GM12878 (cell line): ENCODE data around the gene ZNF652. TPM values are rescaled to one million over a fixed set of nuclear protein-coding genes. Genes with fewer than 3 reads are reported as not detected.

Experiments used
- ATAC-seq: fragments of 200-7000 bp; cut with Tn5 transposase; 3 replicates; pipeline ENCODE4 v1.9.1; 2020; ENCODE audit warnings: mild to moderate bottlenecking, moderate library complexity
- BruUV-seq: library from RNA; stranded (reverse); fragments of 400-500 nt; replicated peaks from 2 replicates; lab custom pipeline; 2021; lab: Mats Ljungman, UMichigan
- CTCF ChIA-PET: fragments of 300-600 bp; sonication (Branson Sonifier 250); formaldehyde crosslinking; extraction: SDS; loops from one replicate; lab custom pipeline; 2021; ENCODE audit warnings: inconsistent platforms; lab: Yijun Ruan, JAX
- POLR2A ChIA-PET: fragments of 350-600 bp; formaldehyde crosslinking; extraction: SDS; loops from one replicate; lab custom pipeline; 2021; ENCODE audit warnings: inconsistent platforms; lab: Charles Lee
- RAD21 ChIA-PET: fragments of 300-600 bp; sonication (Branson Sonifier 250); formaldehyde crosslinking; loops from one replicate; lab custom pipeline; 2023; ENCODE audit warnings: antibody characterized with exemption; ENCODE audit not compliant: unreplicated experiment; lab: Charles Lee
- SMC1A ChIA-PET: fragments of 300-600 bp; sonication (Branson Sonifier 250); formaldehyde crosslinking; loops from one replicate; lab custom pipeline; 2023; ENCODE audit not compliant: unreplicated experiment, uncharacterized antibody; lab: Charles Lee
- DNase-seq: peaks from one replicate; pipeline ENCODE4 v3.0.0-alpha.2; 2011; ENCODE audit warnings: low read depth, low spot score
- FAIRE-seq: peaks from 3 replicates; lab custom pipeline; 2011; peaks lifted over from hg19 to GRCh38; lab: Jason Lieb, UNC
- H2AFZ ChIP-seq: 2 replicates; pipeline ENCODE4 v1.6.0; 2011; ENCODE audit warnings: low read depth, low read length, control low read depth; ENCODE audit not compliant: control insufficient read depth
- H3K27ac ChIP-seq: 2 replicates; pipeline ENCODE4 v1.5.1; 2011; ENCODE audit warnings: control low read depth; ENCODE audit not compliant: control insufficient read depth, insufficient read depth
- H3K27me3 ChIP-seq, 2 experiments: replicated peaks in 1 of 2; 2 replicates each; pipeline versions ENCODE4 v1.6.0 to v1.6.1; 2011; ENCODE audit warnings: low read length in 1 of 2; ENCODE audit not compliant: control insufficient read depth in 2 of 2, insufficient read depth in 2 of 2
- H3K36me3 ChIP-seq, 2 experiments: 2 replicates each; pipeline ENCODE4 v1.5.1; 2011; ENCODE audit warnings: low read length in 1 of 2; ENCODE audit not compliant: control insufficient read depth in 2 of 2, insufficient read depth in 2 of 2
- H3K4me1 ChIP-seq: 2 replicates; pipeline ENCODE4 v1.6.1; 2011; ENCODE audit warnings: mild to moderate bottlenecking, low read length, moderate library complexity, mixed read lengths; ENCODE audit not compliant: control insufficient read depth, insufficient read depth
- H3K4me2 ChIP-seq: 2 replicates; pipeline ENCODE4 v1.6.0; 2011; ENCODE audit warnings: control low read depth; ENCODE audit not compliant: control insufficient read depth, insufficient read depth
- H3K4me3 ChIP-seq: fragments of 200-600 bp; sonication (generic); 2 replicates; pipeline ENCODE4 v1.5.1; 2016
- H3K79me2 ChIP-seq: 2 replicates; pipeline ENCODE4 v1.6.0; 2011; ENCODE audit warnings: low read length; ENCODE audit not compliant: control insufficient read depth, insufficient read depth
- H3K9ac ChIP-seq: 2 replicates; pipeline ENCODE4 v1.8.0; 2011; ENCODE audit warnings: low read length, control low read depth, mixed read lengths; ENCODE audit not compliant: control insufficient read depth, insufficient read depth
- H3K9me3 ChIP-seq: replicated peaks from 3 replicates; pipeline ENCODE4 v1.5.1; 2011; ENCODE audit warnings: mild to moderate bottlenecking, low read length; ENCODE audit not compliant: control insufficient read depth, insufficient read depth
- H4K20me1 ChIP-seq: 2 replicates; pipeline ENCODE4 v1.6.0; 2011; ENCODE audit not compliant: control insufficient read depth, insufficient read depth
- CUX1 ChIP-seq: IDR thresholded peaks from 2 replicates; pipeline ENCODE4 v1.6.1; 2012; ENCODE audit warnings: improper control_type of control experiment, low read depth, low read length; ENCODE audit not compliant: insufficient replicate concordance
- GABPA ChIP-seq: IDR thresholded peaks from 2 replicates; pipeline ENCODE4 v1.6.1; 2014; ENCODE audit warnings: antibody characterized with exemption, low read depth, mild to moderate bottlenecking, inconsistent platforms
- JUNB ChIP-seq: IDR thresholded peaks from 2 replicates; pipeline ENCODE4 v1.6.1; 2016; ENCODE audit warnings: antibody characterized with exemption, mild to moderate bottlenecking
- NBN ChIP-seq: fragments of 450-650 bp; IDR thresholded peaks from 2 replicates; pipeline ENCODE4 v1.6.1; 2016
- NFYA ChIP-seq: IDR thresholded peaks from 2 replicates; pipeline ENCODE4 v1.6.1; 2011; ENCODE audit warnings: low read depth, mild to moderate bottlenecking, low read length, improper control_type of control experiment, borderline replicate concordance
- PBX3 ChIP-seq: IDR thresholded peaks from 2 replicates; pipeline ENCODE4 v1.6.1; 2011; ENCODE audit warnings: mild to moderate bottlenecking, low read depth, low read length, moderate library complexity; ENCODE audit not compliant: insufficient replicate concordance
- SP1 ChIP-seq: IDR thresholded peaks from one replicate; pipeline ENCODE4 v1.6.1; 2011; ENCODE audit warnings: low read depth, low read length
- TAF1 ChIP-seq: IDR thresholded peaks from 2 replicates; pipeline ENCODE4 v1.6.1; 2011; ENCODE audit warnings: mild to moderate bottlenecking, low read depth, low read length, borderline replicate concordance
- TCF7 ChIP-seq: IDR thresholded peaks from 2 replicates; pipeline ENCODE4 v1.6.1; 2014; ENCODE audit warnings: antibody characterized with exemption, borderline replicate concordance
- ZBED1 ChIP-seq: IDR thresholded peaks from 2 replicates; pipeline ENCODE4 v1.6.1; 2016; ENCODE audit warnings: borderline replicate concordance
- ZNF384 ChIP-seq: IDR thresholded peaks from 2 replicates; pipeline ENCODE4 v1.6.1; 2012; ENCODE audit warnings: low read depth, mild to moderate bottlenecking, low read length, improper control_type of control experiment, borderline replicate concordance
- WGBS: methylation state at CpG from one replicate; pipeline ENCODE4 v1.1.6; 2016; ENCODE audit warnings: low lambda C conversion rate; ENCODE audit not compliant: insufficient replicate concordance, insufficient coverage; ENCODE audit errors: missing lambda C conversion rate; 5-methylcytosine and 5-hydroxymethylcytosine counted together
- in situ Hi-C: fragments of 300-500 bp; cut with MboI; formaldehyde crosslinking; loops from 9 replicates; pipeline ENCODE4 v1.14.3; 2018; ENCODE audit warnings: mixed read lengths
- intact Hi-C: fragments of 100-400 bp; cut with micrococcal nuclease; formaldehyde crosslinking; loops from one replicate; pipeline ENCODE4 v1.14.2; 2022; ENCODE audit not compliant: unreplicated experiment
- polyA plus RNA-seq, 11 experiments: library from polyadenylated mRNA; depleted of rRNA in 4 of 11; unstranded in 6 of 11; stranded (reverse) in 5 of 11; fragments of >200 nt; fragmentation: Nextera tagmentation in 4 of 11; fragmentation: Illumina TruSeq in 1 of 11; extraction: Ambion mirVana in 4 of 11; extraction: Trizol in 1 of 11; gene quantifications; 1 replicate in 1 of 11; 2 replicates in 10 of 11; pipeline versions ENCODE4 v1.2.1 to v1.2.3, GENCODE V29; 2011 to 2016; ENCODE audit warnings: inconsistent platforms in 2 of 11, missing spikeins in 2 of 11, low read depth in 1 of 11
- total RNA-seq, 4 experiments: library from RNA; depleted of rRNA in 3 of 4; stranded (reverse); fragments of >200 nt in 3 of 4; fragmentation: Illumina TruSeq in 1 of 4; extraction: Trizol in 1 of 4; gene quantifications; 2 replicates each; pipeline versions ENCODE4 v1.2.1 to v1.2.3, GENCODE V29; 2013 to 2021
- TF ChIP-seq, protein P1 (sequence below): IDR thresholded peaks from 2 replicates; pipeline ENCODE4 v1.6.1; 2012; ENCODE audit warnings: low read depth, low read length, improper control_type of control experiment
- TF ChIP-seq, protein P2 (sequence below): fragments of 450-650 bp; IDR thresholded peaks from 2 replicates; pipeline ENCODE4 v1.6.1; 2017; ENCODE audit warnings: mild to moderate bottlenecking, moderate library complexity

Gene ZNF652
- total and polyA plus RNA-seq, 10 of the 15 experiments (the other 5 are each of a cell fraction or from before 2014, with no cell fraction given) = 3.4 to 13.1 (median 8.7) TPM

- no peak overlapping the region for H3K9ac ChIP-seq
- BruUV-seq = no TSS peak
- ATAC-seq (no peak), DNase-seq (no peak), FAIRE-seq (no peak)
- CTCF ChIA-PET = interaction anchor here (0.7 to 1.5 kb wide), 3 partner anchors 10 to 226 kb away, joined by 3 to 4 read pairs (median 3); no protein-coding TSS in a partner anchor
- H3K27ac ChIP-seq = no peak overlapping the region
- in situ Hi-C loops = no loop called here
- SMC1A ChIA-PET = no interaction called here
- H3K4me3 ChIP-seq = no peak overlapping the region
- RAD21 ChIA-PET = interaction anchor here (0.7 kb wide), 1 partner anchor 203 kb away, joined by 3 read pairs; no protein-coding TSS in a partner anchor
- no peak overlapping the region for H3K4me2 ChIP-seq
- intact Hi-C loops = no loop called here
- H3K9me3 ChIP-seq = no peaks in the 10 kb centered on the region
- no peak overlapping the region for H2AFZ ChIP-seq
- H3K4me1 ChIP-seq = peaks cover 3% of the 10 kb centered on the region; the same call in 1 of the 2 replicates
- POLR2A ChIA-PET = interaction anchor here (0.5 to 0.7 kb wide), 2 partner anchors 78 to 104 kb away, joined by 3 read pairs; partner anchors contain the start of gene ZNF652
- H3K36me3 ChIP-seq = no peaks in the 10 kb centered on the region
- WGBS = 50% methylated on average over 3 of the region's 3 CpGs
- peaks cover 2% of the 10 kb centered on the region in 2 experiments; a peak in 3 of 4 replicates for H3K27me3 ChIP-seq
- H3K79me2 ChIP-seq = no peaks in the 10 kb centered on the region
- H4K20me1 ChIP-seq = no peaks in the 10 kb centered on the region
- TF ChIP-seq TCF7 = no peak
- TF ChIP-seq PBX3 = no peak
- no peak for TF ChIP-seq GABPA
- TF ChIP-seq JUNB = no peak
- TF ChIP-seq NBN = no peak
- TF ChIP-seq CUX1 = no peak
- TF ChIP-seq, protein P1, sequence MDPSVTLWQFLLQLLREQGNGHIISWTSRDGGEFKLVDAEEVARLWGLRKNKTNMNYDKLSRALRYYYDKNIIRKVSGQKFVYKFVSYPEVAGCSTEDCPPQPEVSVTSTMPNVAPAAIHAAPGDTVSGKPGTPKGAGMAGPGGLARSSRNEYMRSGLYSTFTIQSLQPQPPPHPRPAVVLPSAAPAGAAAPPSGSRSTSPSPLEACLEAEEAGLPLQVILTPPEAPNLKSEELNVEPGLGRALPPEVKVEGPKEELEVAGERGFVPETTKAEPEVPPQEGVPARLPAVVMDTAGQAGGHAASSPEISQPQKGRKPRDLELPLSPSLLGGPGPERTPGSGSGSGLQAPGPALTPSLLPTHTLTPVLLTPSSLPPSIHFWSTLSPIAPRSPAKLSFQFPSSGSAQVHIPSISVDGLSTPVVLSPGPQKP = no peak
- TF ChIP-seq ZNF384 = no peak
- TF ChIP-seq, protein P2, sequence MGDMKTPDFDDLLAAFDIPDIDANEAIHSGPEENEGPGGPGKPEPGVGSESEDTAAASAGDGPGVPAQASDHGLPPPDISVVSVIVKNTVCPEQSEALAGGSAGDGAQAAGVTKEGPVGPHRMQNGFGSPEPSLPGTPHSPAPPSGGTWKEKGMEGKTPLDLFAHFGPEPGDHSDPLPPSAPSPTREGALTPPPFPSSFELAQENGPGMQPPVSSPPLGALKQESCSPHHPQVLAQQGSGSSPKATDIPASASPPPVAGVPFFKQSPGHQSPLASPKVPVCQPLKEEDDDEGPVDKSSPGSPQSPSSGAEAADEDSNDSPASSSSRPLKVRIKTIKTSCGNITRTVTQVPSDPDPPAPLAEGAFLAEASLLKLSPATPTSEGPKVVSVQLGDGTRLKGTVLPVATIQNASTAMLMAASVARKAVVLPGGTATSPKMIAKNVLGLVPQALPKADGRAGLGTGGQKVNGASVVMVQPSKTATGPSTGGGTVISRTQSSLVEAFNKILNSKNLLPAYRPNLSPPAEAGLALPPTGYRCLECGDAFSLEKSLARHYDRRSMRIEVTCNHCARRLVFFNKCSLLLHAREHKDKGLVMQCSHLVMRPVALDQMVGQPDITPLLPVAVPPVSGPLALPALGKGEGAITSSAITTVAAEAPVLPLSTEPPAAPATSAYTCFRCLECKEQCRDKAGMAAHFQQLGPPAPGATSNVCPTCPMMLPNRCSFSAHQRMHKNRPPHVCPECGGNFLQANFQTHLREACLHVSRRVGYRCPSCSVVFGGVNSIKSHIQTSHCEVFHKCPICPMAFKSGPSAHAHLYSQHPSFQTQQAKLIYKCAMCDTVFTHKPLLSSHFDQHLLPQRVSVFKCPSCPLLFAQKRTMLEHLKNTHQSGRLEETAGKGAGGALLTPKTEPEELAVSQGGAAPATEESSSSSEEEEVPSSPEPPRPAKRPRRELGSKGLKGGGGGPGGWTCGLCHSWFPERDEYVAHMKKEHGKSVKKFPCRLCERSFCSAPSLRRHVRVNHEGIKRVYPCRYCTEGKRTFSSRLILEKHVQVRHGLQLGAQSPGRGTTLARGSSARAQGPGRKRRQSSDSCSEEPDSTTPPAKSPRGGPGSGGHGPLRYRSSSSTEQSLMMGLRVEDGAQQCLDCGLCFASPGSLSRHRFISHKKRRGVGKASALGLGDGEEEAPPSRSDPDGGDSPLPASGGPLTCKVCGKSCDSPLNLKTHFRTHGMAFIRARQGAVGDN = no peak
- no peak for TF ChIP-seq SP1
- no peak for TF ChIP-seq NFYA
- no peak for TF ChIP-seq TAF1
- no peak for TF ChIP-seq ZBED1
Measured at GRCh38 chr17:49258394-49258793, 103.7 kb downstream of the ZNF652 start.
